ENCODE data around the gene GPS1. TPM values are rescaled to one million over a fixed set of nuclear protein-coding genes. Genes with fewer than 3 reads are reported as not detected.

Gene GPS1
- total and polyA plus RNA-seq, 2 donors from 2014 or later, result 99.3 to 149 TPM

DNA sequence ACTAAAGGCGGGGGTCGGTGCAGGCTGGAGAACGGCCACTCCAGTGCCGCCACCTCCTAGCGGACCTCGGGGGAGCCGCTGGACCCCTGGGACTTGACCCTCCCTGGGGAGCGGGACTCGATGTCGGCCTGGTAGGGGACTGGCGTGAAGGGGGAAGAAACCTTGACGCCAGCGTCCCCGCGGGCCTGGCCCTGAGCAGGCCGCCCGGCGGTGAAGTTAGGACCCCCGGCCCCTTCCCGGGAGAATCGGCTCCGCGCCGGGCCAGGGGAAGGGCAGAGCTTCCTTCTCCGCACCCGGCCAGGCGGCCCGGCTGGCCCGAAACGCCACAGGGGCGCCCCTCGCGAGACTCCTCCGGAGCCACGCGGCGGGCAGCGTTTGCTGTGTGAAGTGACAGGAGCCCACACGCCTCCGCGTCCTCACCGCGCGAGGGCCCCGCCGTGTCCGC, 13.5 kb downstream of the GPS1 start:
- Histone ChIP-seq H3K36me3 (ENCODE audit: control insufficient read depth in 2 of 3, insufficient read depth in 3 of 3, low read length in 3 of 3) (peaks cover 0 to 18% (median 4%) of the 10 kb centered on the region in 3 donors), H3K4me1 (ENCODE audit: control insufficient read depth in 2 of 3, insufficient read depth in 2 of 3, low read depth in 1 of 3, low read length in 3 of 3) (peaks cover 0 to 18% (median 11%) of the 10 kb centered on the region in 3 donors), H3K9me3 (ENCODE audit: control insufficient read depth in 2 of 3, insufficient read depth in 1 of 3, low read length in 3 of 3) (no peaks in the 10 kb centered on the region), H3K27ac (ENCODE audit: low read depth in 2 of 2, low read length in 2 of 2) (no peak overlapping the region), H3K4me3 (ENCODE audit: low read length in 3 of 3) (peak overlapping the region; percentile 30 to 65 (median 56)), H3K27me3 (ENCODE audit: control insufficient read depth, insufficient read depth, low read length) (no peaks in the 10 kb centered on the region), H3K9ac (ENCODE audit: low read length in 3 of 3) (peak overlapping the region in 2 of 3 donors; percentile 75 to 77)
- TF ChIP-seq, protein P1, sequence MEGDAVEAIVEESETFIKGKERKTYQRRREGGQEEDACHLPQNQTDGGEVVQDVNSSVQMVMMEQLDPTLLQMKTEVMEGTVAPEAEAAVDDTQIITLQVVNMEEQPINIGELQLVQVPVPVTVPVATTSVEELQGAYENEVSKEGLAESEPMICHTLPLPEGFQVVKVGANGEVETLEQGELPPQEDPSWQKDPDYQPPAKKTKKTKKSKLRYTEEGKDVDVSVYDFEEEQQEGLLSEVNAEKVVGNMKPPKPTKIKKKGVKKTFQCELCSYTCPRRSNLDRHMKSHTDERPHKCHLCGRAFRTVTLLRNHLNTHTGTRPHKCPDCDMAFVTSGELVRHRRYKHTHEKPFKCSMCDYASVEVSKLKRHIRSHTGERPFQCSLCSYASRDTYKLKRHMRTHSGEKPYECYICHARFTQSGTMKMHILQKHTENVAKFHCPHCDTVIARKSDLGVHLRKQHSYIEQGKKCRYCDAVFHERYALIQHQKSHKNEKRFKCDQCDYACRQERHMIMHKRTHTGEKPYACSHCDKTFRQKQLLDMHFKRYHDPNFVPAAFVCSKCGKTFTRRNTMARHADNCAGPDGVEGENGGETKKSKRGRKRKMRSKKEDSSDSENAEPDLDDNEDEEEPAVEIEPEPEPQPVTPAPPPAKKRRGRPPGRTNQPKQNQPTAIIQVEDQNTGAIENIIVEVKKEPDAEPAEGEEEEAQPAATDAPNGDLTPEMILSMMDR (IDR thresholded peaks at IDR 0.05; ENCODE audit: borderline replicate concordance, extremely low read depth, insufficient read depth), result no peak
- FAIRE-seq (no peak), DNase-seq (peak in 1 of 5 donors; percentile 32)
- intact Hi-C loops (cut with DNase I), result no loop called here

GRCh38 chr17:82065638-82066303, 14.1 kb downstream of the GPS1 start, which contains the start of gene DUS1L:
Gene DUS1L (minus strand): TSS chr17:82065804. CDS start chr17:82065059, 745 bp downstream.
- Histone ChIP-seq H3K4me1 (ENCODE audit: control insufficient read depth in 2 of 3, insufficient read depth in 2 of 3, low read depth in 1 of 3, low read length in 3 of 3) (peaks cover 0 to 18% (median 11%) of the 10 kb centered on the region in 3 donors), H3K27me3 (ENCODE audit: control insufficient read depth, insufficient read depth, low read length) (no peaks in the 10 kb centered on the region), H3K9ac (ENCODE audit: low read length in 3 of 3) (peak within 1 kb of the TSS in 2 of 3 donors; percentile 77), H3K4me3 (ENCODE audit: low read length in 3 of 3) (peak within 1 kb of the TSS; percentile 58 to 67 (median 60)), H3K36me3 (ENCODE audit: control insufficient read depth in 2 of 3, insufficient read depth in 3 of 3, low read length in 3 of 3) (peaks cover 0 to 14% (median 2%) of the 10 kb centered on the region in 3 donors), H3K27ac (ENCODE audit: low read depth in 2 of 2, low read length in 2 of 2) (peak within 1 kb of the TSS; percentile 81 to 82), H3K9me3 (ENCODE audit: control insufficient read depth in 2 of 3, insufficient read depth in 1 of 3, low read length in 3 of 3) (no peaks in the 10 kb centered on the region)
- TF ChIP-seq, protein P1 (IDR thresholded peaks at IDR 0.05; ENCODE audit: borderline replicate concordance, extremely low read depth, insufficient read depth), result peak; percentile 15
- FAIRE-seq, result no peak
- intact Hi-C loops (cut with DNase I), result no loop called here
- DNase-seq, result peak in 4 of 5 donors; percentile 33 to 91 (median 71)

DNA sequence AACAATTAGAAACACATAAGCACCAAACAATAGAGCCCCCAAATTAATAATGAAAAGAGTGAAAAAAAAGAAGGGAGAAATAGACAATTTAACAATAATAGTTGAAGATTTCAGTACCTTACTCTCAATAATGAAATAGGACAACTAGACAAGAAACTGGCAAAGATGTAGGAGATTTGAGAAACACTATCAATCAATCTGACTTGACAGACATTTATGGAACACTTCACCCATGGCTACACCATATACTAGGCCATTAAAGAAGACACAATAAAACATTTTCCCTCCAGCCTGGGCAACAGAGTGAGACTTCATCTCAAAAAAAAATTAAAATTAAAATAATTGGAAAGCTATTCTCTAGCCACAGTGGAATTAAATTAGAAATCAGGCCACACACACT, 18.9 kb downstream of the GPS1 start:
- Histone ChIP-seq H3K27me3 (ENCODE audit: control insufficient read depth, insufficient read depth, low read length) (no peaks in the 10 kb centered on the region), H3K27ac (ENCODE audit: low read depth in 2 of 2, low read length in 2 of 2) (no peak overlapping the region), H3K9me3 (ENCODE audit: control insufficient read depth in 2 of 3, insufficient read depth in 1 of 3, low read length in 3 of 3) (no peaks in the 10 kb centered on the region), H3K4me3 (ENCODE audit: low read length in 3 of 3) (no peak overlapping the region), H3K9ac (ENCODE audit: low read length in 3 of 3) (no peak overlapping the region), H3K36me3 (ENCODE audit: control insufficient read depth in 2 of 3, insufficient read depth in 3 of 3, low read length in 3 of 3) (no peaks in the 10 kb centered on the region), H3K4me1 (ENCODE audit: control insufficient read depth in 2 of 3, insufficient read depth in 2 of 3, low read depth in 1 of 3, low read length in 3 of 3) (peaks cover 0 to 6% (median 4%) of the 10 kb centered on the region in 3 donors)
- intact Hi-C loops (cut with DNase I), result no loop called here
- no peak for DNase-seq
- FAIRE-seq, result no peak
- TF ChIP-seq, protein P1 (IDR thresholded peaks at IDR 0.05; ENCODE audit: borderline replicate concordance, extremely low read depth, insufficient read depth), result no peak

Measured in kidney (tissue), 14 donors.